Measurements from ENCODE around the gene KCTD16.

Gene KCTD16

DNA sequence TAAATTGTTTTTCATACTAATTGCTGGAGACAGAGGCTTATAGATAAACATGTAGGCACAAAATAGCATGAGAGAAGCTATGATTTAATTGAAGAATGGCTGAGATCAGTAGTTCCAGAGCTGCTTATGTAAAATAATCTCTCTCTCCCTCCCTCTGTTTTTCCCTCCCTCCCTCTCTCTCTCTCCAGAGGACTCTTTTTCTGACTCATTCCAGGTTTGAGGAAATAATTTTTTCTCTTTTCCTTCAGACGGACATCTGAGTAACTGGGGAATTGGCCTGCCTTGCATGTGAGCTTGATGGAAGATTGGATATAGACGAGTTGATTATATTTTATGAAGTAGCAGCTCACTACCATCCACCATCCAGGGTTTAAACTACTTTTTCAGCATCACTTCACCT lies 35.5 kb downstream of the KCTD16 start:
- no peak overlapping the region for H3K27ac ChIP-seq
- TF ChIP-seq ZFX (IDR thresholded peaks at IDR 0.05; ENCODE audit: borderline replicate concordance), result no peak
- TF ChIP-seq, protein P1, sequence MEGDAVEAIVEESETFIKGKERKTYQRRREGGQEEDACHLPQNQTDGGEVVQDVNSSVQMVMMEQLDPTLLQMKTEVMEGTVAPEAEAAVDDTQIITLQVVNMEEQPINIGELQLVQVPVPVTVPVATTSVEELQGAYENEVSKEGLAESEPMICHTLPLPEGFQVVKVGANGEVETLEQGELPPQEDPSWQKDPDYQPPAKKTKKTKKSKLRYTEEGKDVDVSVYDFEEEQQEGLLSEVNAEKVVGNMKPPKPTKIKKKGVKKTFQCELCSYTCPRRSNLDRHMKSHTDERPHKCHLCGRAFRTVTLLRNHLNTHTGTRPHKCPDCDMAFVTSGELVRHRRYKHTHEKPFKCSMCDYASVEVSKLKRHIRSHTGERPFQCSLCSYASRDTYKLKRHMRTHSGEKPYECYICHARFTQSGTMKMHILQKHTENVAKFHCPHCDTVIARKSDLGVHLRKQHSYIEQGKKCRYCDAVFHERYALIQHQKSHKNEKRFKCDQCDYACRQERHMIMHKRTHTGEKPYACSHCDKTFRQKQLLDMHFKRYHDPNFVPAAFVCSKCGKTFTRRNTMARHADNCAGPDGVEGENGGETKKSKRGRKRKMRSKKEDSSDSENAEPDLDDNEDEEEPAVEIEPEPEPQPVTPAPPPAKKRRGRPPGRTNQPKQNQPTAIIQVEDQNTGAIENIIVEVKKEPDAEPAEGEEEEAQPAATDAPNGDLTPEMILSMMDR (IDR thresholded peaks at IDR 0.05), result no peak

GRCh38 chr5:144207875-144208444 lies 37.3 kb downstream of the KCTD16 start:
- TF ChIP-seq, protein P1 (IDR thresholded peaks at IDR 0.05), result no peak
- TF ChIP-seq ZFX (IDR thresholded peaks at IDR 0.05; ENCODE audit: borderline replicate concordance), result no peak
- no peak overlapping the region for H3K27ac ChIP-seq

DNA sequence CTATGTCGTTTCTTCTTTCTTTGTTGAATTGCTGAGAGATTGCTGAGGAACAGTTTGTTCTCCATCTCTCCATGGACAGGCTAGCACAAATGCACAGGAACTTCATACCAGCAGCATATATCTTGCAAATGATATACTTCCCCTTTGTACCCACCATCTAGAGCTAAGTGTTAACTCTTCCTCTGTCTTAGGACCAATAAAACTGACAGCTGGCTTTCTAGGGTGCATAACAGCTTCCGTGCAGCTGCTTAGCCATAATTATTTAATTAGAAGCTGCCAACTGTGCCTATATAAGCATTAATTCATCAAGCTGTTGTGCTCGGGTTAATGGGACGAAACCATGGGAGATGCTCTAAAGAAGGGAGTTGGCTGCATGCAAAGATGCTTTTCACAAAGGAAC lies 38.7 kb downstream of the KCTD16 start:
- TF ChIP-seq, protein P1 (IDR thresholded peaks at IDR 0.05), result no peak
- TF ChIP-seq ZFX (IDR thresholded peaks at IDR 0.05; ENCODE audit: borderline replicate concordance), result no peak
- H3K27ac ChIP-seq, result no peak overlapping the region

- H3K27ac ChIP-seq, result no peak overlapping the region
- TF ChIP-seq, protein P1 (IDR thresholded peaks at IDR 0.05), result no peak
- TF ChIP-seq ZFX (IDR thresholded peaks at IDR 0.05; ENCODE audit: borderline replicate concordance), result no peak
Observed at GRCh38 chr5:144210655-144211054, 40.0 kb downstream of the KCTD16 start.

DNA sequence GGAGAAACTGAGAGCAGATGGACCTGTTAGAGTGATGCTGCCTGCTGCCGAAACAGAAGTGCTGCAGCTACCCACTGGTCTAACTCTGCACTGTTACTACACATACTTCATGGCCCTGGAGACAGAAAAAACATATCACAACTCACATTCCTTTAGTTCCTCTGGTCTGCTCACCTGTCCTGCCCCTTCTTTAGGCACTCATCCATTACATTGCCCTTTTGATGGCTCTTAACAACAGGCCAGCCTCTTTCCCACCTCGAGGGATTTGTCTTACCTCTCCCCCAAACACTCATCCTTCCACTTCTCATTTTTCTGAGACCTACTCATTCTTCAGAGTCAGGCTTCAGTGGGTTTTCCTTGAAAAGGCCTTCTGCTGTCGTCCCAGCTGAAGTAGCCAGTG lies 49.2 kb downstream of the KCTD16 start:
- TF ChIP-seq, protein P1 (IDR thresholded peaks at IDR 0.05), result no peak
- H3K27ac ChIP-seq, result no peak overlapping the region

GRCh38 chr5:144227363-144227999 lies 56.8 kb downstream of the KCTD16 start:
- no peak overlapping the region for H3K27ac ChIP-seq
- TF ChIP-seq, protein P1 (IDR thresholded peaks at IDR 0.05), result no peak
- TF ChIP-seq ZFX (IDR thresholded peaks at IDR 0.05; ENCODE audit: borderline replicate concordance), result no peak

DNA sequence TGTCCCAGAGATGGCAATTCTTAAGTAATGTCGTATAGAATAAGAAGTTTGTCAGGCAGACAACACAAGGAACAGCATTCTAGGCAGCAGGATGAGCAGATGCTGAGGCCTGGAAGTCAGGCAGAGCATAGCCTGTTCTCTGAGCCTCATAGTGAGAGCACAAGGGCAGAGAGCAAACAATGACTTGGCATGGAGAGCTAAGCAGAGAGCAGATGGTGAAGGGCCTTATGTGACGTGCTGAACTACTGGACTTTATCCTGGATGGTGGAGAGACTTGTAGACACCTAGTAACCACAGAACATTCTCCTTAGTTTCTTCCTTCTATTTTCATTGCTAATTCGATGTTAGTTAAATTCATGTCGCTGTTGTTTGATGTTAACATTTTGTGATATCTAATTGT lies 60.1 kb downstream of the KCTD16 start:
- H3K27ac ChIP-seq, result no peak overlapping the region
- TF ChIP-seq, protein P1 (IDR thresholded peaks at IDR 0.05), result no peak
- no peak for TF ChIP-seq ZFX (IDR thresholded peaks at IDR 0.05; ENCODE audit: borderline replicate concordance)
